GM18517 (cell line): Measurements from ENCODE around the gene PAGR1.
"Not testable (repeated sequence)": the region's sequence is repeated elsewhere in the genome, so short reads cannot be mapped to it uniquely, and the experiment has no call there.

Experiments used
- ATAC-seq: cut with Tn5 transposase; IDR thresholded peaks from one replicate; pipeline ENCODE4 v1.9.1; 2021; ENCODE audit warnings: mild to moderate bottlenecking, moderate library complexity; ENCODE audit not compliant: unreplicated experiment

The PAGR1 gene

GRCh38 chr16:29815793-29816693 lies at the start of gene PAGR1:
Gene PAGR1 (plus strand): TSS chr16:29816152. CDS start chr16:29816526, 374 bp downstream.
- ATAC-seq: peak; percentile 62

GRCh38 chr16:29766571-29766970 lies 49.4 kb upstream of the PAGR1 start:
- no peak for ATAC-seq

GRCh38 chr16:29767062-29767461 lies 48.9 kb upstream of the PAGR1 start:
- ATAC-seq: no peak

- no peak for ATAC-seq
These were observed 46.4 kb upstream of the PAGR1 start for GRCh38 chr16:29769507-29769906.

GRCh38 chr16:29770250-29770929 lies 45.6 kb upstream of the PAGR1 start:
- ATAC-seq: no peak

GRCh38 chr16:29772330-29772729 lies 43.6 kb upstream of the PAGR1 start:
- ATAC-seq: not testable (repeated sequence)

GRCh38 chr16:29774730-29775129 lies 41.2 kb upstream of the PAGR1 start:
- no peak for ATAC-seq

- no peak for ATAC-seq
These were observed 40.1 kb upstream of the PAGR1 start for GRCh38 chr16:29775742-29776408.

- no peak for ATAC-seq
These were observed 38.2 kb upstream of the PAGR1 start, which contains the start of gene ZG16 for GRCh38 chr16:29777576-29778350. Gene ZG16 (plus strand): TSS chr16:29778256. CDS start chr16:29779267, 1,011 bp downstream.

GRCh38 chr16:29779474-29779873 lies 36.5 kb upstream of the PAGR1 start:
- ATAC-seq: no peak

GRCh38 chr16:29783094-29783953 lies 32.6 kb upstream of the PAGR1 start:
- ATAC-seq: not testable (repeated sequence)

- ATAC-seq: no peak
These were observed 31.8 kb upstream of the PAGR1 start for GRCh38 chr16:29784157-29784556.

GRCh38 chr16:29784901-29785500 lies 31.0 kb upstream of the PAGR1 start:
- no peak for ATAC-seq

- not testable (repeated sequence) for ATAC-seq
These were observed 28.8 kb upstream of the PAGR1 start for GRCh38 chr16:29787155-29787554.

GRCh38 chr16:29789775-29790182 lies 26.2 kb upstream of the PAGR1 start:
- ATAC-seq: no peak

GRCh38 chr16:29790183-29790948 lies 25.6 kb upstream of the PAGR1 start, which contains the start of gene KIF22:
Gene KIF22 (plus strand): TSS chr16:29790751. CDS start chr16:29790760, 9 bp downstream.
- peak; percentile 90 for ATAC-seq

- no peak for ATAC-seq
These were observed 24.8 kb upstream of the PAGR1 start for GRCh38 chr16:29790949-29791844.
